GM12873 (cell line): ENCODE data around the gene NOPCHAP1.

Experiments
- TF ChIP-seq, protein P1 (sequence below): IDR thresholded peaks from 2 replicates; pipeline ENCODE4 v1.5.1; 2012; ENCODE audit warnings: low read depth, mild to moderate bottlenecking, moderate library complexity, low read length, control low read depth; ENCODE audit not compliant: insufficient read depth; ENCODE audit errors: missing control alignments

The NOPCHAP1 gene, protein sequence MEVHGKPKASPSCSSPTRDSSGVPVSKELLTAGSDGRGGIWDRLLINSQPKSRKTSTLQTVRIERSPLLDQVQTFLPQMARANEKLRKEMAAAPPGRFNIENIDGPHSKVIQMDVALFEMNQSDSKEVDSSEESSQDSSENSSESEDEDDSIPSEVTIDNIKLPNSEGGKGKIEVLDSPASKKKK

DNA sequence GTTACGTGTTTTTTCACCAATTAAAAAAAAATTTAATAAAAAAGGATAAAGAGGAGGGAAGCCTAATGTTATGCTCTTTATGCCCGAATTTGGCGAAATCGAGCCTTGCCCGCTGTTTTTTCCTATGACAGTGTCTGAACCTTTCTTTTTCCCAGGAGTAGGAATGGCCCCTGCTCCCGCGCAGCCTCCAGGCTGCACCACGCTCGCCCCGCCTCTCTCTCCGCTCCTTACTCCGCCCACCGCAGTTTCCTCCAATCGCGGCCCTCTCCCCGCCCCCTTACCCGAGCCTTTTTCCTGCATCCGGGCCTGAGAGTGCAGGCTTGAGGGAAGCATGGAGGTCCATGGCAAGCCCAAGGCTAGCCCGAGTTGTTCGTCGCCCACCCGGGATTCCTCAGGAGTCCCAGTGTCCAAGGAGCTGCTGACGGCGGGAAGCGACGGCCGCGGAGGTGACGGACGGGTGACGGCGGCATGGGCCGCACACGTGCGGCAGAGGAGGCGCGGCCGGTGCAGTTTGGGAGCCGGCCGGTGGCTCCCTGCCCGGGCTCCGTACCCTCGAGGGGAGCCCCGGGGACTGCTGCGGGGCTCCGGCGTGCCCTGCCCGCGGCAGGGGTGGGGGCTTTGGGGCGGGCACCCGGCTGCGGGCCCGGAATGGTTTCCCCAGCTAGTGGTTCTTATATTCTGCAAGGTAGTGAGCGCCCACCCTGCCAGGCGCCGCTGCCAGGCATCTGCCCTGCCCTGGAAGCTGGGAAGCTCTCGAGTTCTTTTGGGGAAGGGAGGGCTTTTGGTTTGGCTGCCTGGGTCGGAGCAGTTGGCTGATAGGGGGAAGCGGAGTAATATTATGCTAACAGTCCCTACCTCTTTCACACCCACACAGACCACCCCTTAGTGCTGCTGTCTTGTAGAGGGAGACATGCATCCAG, at the start of gene NOPCHAP1:
TSS of gene NOPCHAP1 (plus strand) at position 295 of the 920 bp plus-strand sequence. CDS start at position 332, 37 bp downstream.
- TF ChIP-seq, protein P1, sequence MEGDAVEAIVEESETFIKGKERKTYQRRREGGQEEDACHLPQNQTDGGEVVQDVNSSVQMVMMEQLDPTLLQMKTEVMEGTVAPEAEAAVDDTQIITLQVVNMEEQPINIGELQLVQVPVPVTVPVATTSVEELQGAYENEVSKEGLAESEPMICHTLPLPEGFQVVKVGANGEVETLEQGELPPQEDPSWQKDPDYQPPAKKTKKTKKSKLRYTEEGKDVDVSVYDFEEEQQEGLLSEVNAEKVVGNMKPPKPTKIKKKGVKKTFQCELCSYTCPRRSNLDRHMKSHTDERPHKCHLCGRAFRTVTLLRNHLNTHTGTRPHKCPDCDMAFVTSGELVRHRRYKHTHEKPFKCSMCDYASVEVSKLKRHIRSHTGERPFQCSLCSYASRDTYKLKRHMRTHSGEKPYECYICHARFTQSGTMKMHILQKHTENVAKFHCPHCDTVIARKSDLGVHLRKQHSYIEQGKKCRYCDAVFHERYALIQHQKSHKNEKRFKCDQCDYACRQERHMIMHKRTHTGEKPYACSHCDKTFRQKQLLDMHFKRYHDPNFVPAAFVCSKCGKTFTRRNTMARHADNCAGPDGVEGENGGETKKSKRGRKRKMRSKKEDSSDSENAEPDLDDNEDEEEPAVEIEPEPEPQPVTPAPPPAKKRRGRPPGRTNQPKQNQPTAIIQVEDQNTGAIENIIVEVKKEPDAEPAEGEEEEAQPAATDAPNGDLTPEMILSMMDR: no peak

GRCh38 chr12:104938371-104938770, 47.7 kb upstream of the NOPCHAP1 start:
- TF ChIP-seq, protein P1: no peak

DNA sequence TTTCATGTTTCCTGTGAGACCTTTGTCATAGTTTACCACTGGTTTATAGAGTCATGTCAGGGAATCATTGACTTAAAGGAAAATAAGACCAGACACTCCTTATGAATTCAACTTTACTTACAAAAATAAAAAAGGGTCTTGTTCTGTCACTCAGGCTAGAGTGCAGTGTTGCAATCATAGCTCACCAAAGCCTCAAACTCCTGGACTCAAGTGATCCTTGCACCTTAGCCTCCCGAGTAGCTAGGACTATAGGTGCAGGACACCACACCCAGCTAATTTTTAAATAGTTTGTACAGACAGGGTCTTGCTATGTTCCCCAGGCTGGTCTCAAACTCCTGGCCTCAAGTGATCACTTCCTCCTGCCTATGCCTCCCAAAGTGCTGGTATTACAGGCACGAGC, 47.0 kb upstream of the NOPCHAP1 start:
- TF ChIP-seq, protein P1: no peak

GRCh38 chr12:104941454-104941853, 44.7 kb upstream of the NOPCHAP1 start:
- TF ChIP-seq, protein P1: no peak

DNA sequence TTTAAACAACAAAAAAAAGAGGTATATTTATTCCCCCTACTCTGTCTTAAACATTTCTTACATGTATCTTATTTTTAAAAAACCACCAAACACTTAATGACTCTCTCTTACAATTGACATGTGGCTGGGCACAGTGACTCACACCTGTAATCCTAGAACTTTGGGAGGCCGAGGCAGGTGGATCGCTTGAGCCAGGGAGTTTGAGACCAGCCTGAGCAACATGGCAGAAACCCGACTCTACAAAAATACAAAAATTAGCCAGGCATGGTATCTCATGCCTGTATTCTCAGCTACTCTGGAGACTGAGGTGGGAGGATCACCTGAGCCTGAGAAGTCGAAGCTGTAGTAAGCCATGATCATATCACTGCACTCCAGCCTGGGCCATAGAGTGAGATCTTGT, 44.0 kb upstream of the NOPCHAP1 start:
- TF ChIP-seq, protein P1: no peak

- TF ChIP-seq, protein P1: no peak
Observed at GRCh38 chr12:104944252-104944651, 41.9 kb upstream of the NOPCHAP1 start.

GRCh38 chr12:104951759-104952509, 34.2 kb upstream of the NOPCHAP1 start:
- TF ChIP-seq, protein P1: no peak
